PC-3 (cell line): ENCODE measurements around the gene TBC1D2B. TPM values are rescaled to one million over a fixed set of nuclear protein-coding genes. Genes with fewer than 3 reads are reported as not detected.

Source experiments
- ATAC-seq: fragments of 200-7000 bp; cut with Tn5 transposase; 2 replicates; pipeline ENCODE4 v1.9.1; 2020; ENCODE audit warnings: mild to moderate bottlenecking, moderate library complexity
- BruUV-seq: library from RNA; stranded (reverse); fragments of 400-500 nt; replicated peaks from 2 replicates; lab custom pipeline; 2021; lab: Mats Ljungman, UMichigan
- CTCF ChIA-PET: fragments of 300-600 bp; sonication (Branson Sonifier 250); formaldehyde crosslinking; loops from one replicate; lab custom pipeline; 2022; ENCODE audit warnings: antibody characterized with exemption; lab: Charles Lee
- POLR2A ChIA-PET: fragments of 300-600 bp; sonication (Branson Sonifier 250); formaldehyde crosslinking; loops from one replicate; lab custom pipeline; 2022; ENCODE audit warnings: antibody characterized with exemption; ENCODE audit not compliant: unreplicated experiment; lab: Charles Lee
- DNase-seq: peaks from one replicate; pipeline ENCODE4 v3.0.0-alpha.2; 2015
- H2AFZ ChIP-seq: fragments of 300-600 bp; sonication (generic); 2 replicates; pipeline ENCODE4 v1.6.0; 2016; ENCODE audit warnings: antibody characterized with exemption, low read length
- H3F3A ChIP-seq: fragments of 300-600 bp; sonication (generic); one replicate; pipeline ENCODE4 v1.6.0; 2017; ENCODE audit warnings: antibody characterized with exemption, low read length, control low read depth, mild to moderate bottlenecking; ENCODE audit not compliant: unreplicated experiment
- H3K27ac ChIP-seq: fragments of 300-600 bp; sonication (generic); 2 replicates; pipeline ENCODE4 v1.5.1; 2016; ENCODE audit warnings: mild to moderate bottlenecking, low read length
- H3K27me3 ChIP-seq: fragments of 300-600 bp; sonication (generic); 2 replicates; pipeline ENCODE4 v1.6.1; 2016; ENCODE audit warnings: low read length, mixed read lengths
- H3K36me3 ChIP-seq: fragments of 300-600 bp; sonication (generic); 2 replicates; pipeline ENCODE4 v1.6.1; 2016; ENCODE audit warnings: low read depth, mixed run types, low read length, mixed read lengths
- H3K4me1 ChIP-seq: fragments of 300-600 bp; sonication (generic); 2 replicates; pipeline ENCODE4 v1.5.1; 2016; ENCODE audit warnings: low read length; ENCODE audit not compliant: insufficient read depth
- H3K4me2 ChIP-seq: fragments of 300-600 bp; sonication (generic); 2 replicates; pipeline ENCODE4 v1.6.0; 2016; ENCODE audit warnings: low read length
- H3K4me3 ChIP-seq: fragments of 300-600 bp; sonication (generic); 2 replicates; pipeline ENCODE4 v1.5.1; 2016; ENCODE audit warnings: mild to moderate bottlenecking, low read length, mixed read lengths
- H3K79me2 ChIP-seq: fragments of 300-600 bp; sonication (generic); 2 replicates; pipeline ENCODE4 v1.6.1; 2017; ENCODE audit warnings: low read length, mixed read lengths
- H3K9ac ChIP-seq: fragments of 300-600 bp; sonication (generic); 2 replicates; pipeline ENCODE4 v1.6.0; 2016; ENCODE audit warnings: mild to moderate bottlenecking, low read length
- H3K9me2 ChIP-seq: fragments of 300-600 bp; sonication (generic); replicated peaks from 2 replicates; pipeline ENCODE4 v1.6.1; 2016; ENCODE audit warnings: mixed run types, low read length, mixed read lengths
- H3K9me3 ChIP-seq: fragments of 300-600 bp; sonication (generic); 2 replicates; pipeline ENCODE4 v1.6.1; 2016; ENCODE audit warnings: low read length, mixed read lengths
- H4K20me1 ChIP-seq: fragments of 300-600 bp; sonication (generic); 2 replicates; pipeline ENCODE4 v1.6.1; 2016; ENCODE audit warnings: low read length, mixed read lengths
- CTCF ChIP-seq: fragments of 300-600 bp; sonication (generic); conservative IDR thresholded peaks from 2 replicates; pipeline ENCODE4 v1.5.1; 2017; ENCODE audit warnings: antibody characterized with exemption, low read depth, mild to moderate bottlenecking, low read length
- EZH2 ChIP-seq: fragments of 300-600 bp; sonication (generic); IDR thresholded peaks from one replicate; pipeline ENCODE4 v1.6.1; 2017; ENCODE audit warnings: antibody characterized with exemption, mild to moderate bottlenecking, low read length; ENCODE audit not compliant: unreplicated experiment
- EZH2phosphoT487 ChIP-seq: fragments of 300-600 bp; sonication (generic); IDR thresholded peaks from 2 replicates; pipeline ENCODE4 v1.6.1; 2018; ENCODE audit warnings: mild to moderate bottlenecking, antibody characterized with exemption, low read length, borderline replicate concordance
- intact Hi-C: fragments of 100-400 bp; cut with micrococcal nuclease; formaldehyde crosslinking; loops from 2 replicates; pipeline ENCODE4 v1.9.0; 2023
- total RNA-seq: library from RNA; depleted of rRNA; stranded (reverse); fragments of >200 nt; gene quantifications from 2 replicates; pipeline ENCODE4 v1.2.3, GENCODE V29; 2014

Gene TBC1D2B
- total RNA-seq, 1 experiment from 2014 or later, result 19.0 TPM

GRCh38 chr15:78120523-78120922 lies 43.0 kb upstream of the TBC1D2B start:
- CTCF ChIA-PET, result no interaction called here
- Histone ChIP-seq H3K4me1 (no peaks in the 10 kb centered on the region), H3K4me3 (no peak overlapping the region), H3K27ac (no peak overlapping the region), H4K20me1 (no peaks in the 10 kb centered on the region), H3K36me3 (no peaks in the 10 kb centered on the region), H3K27me3 (no peaks in the 10 kb centered on the region), H3K79me2 (no peaks in the 10 kb centered on the region), H3K9me3 (no peaks in the 10 kb centered on the region), H3K4me2 (no peak overlapping the region), H3K9ac (no peak overlapping the region), H3K9me2 (no peaks in the 10 kb centered on the region), H2AFZ (no peak overlapping the region), H3F3A (no peaks in the 10 kb centered on the region)
- DNase-seq (no peak), ATAC-seq (no peak)
- intact Hi-C loops, result no loop called here
- TF ChIP-seq CTCF (no peak), EZH2phosphoT487 (no peak), EZH2 (no peak)
- POLR2A ChIA-PET, result no interaction called here
- no TSS peak for BruUV-seq

GRCh38 chr15:78112551-78112950 lies 35.0 kb upstream of the TBC1D2B start:
- no peaks in the 10 kb centered on the region for H3K4me1 ChIP-seq
- no peaks in the 10 kb centered on the region for H3K9me2 ChIP-seq
- no peaks in the 10 kb centered on the region for H3K9me3 ChIP-seq
- DNase-seq, result no peak
- no peaks in the 10 kb centered on the region for H3F3A ChIP-seq
- POLR2A ChIA-PET, result no interaction called here
- no peak overlapping the region for H3K4me3 ChIP-seq
- BruUV-seq, result no TSS peak
- no peaks in the 10 kb centered on the region for H3K27me3 ChIP-seq
- H3K36me3 ChIP-seq, result no peaks in the 10 kb centered on the region
- CTCF ChIA-PET, result interaction anchor here (2.0 kb wide), 1 partner anchor 83 kb away, joined by 8 read pairs; no protein-coding TSS in a partner anchor
- intact Hi-C loops, result loop anchor here (5.0 kb wide), 1 partner anchor 305 kb away; no protein-coding TSS in a partner anchor
- TF ChIP-seq EZH2phosphoT487, result no peak
- TF ChIP-seq EZH2, result no peak
- no peak for ATAC-seq
- no peak overlapping the region for H3K4me2 ChIP-seq
- H2AFZ ChIP-seq, result no peak overlapping the region
- H3K79me2 ChIP-seq, result no peaks in the 10 kb centered on the region
- H3K9ac ChIP-seq, result no peak overlapping the region
- H3K27ac ChIP-seq, result no peak overlapping the region
- H4K20me1 ChIP-seq, result no peaks in the 10 kb centered on the region

GRCh38 chr15:78111788-78112187 lies 34.3 kb upstream of the TBC1D2B start:
- POLR2A ChIA-PET, result no interaction called here
- intact Hi-C loops, result loop anchor here (5.0 kb wide), 1 partner anchor 306 kb away; no protein-coding TSS in a partner anchor
- no peaks in the 10 kb centered on the region for H3K4me1 ChIP-seq

More at GRCh38 chr15:78111788-78112187, 34.3 kb upstream of the TBC1D2B start:
- Histone ChIP-seq H3K9ac (no peak overlapping the region), H3K9me2 (no peaks in the 10 kb centered on the region), H3K4me2 (no peak overlapping the region), H3K79me2 (no peaks in the 10 kb centered on the region), H3K27me3 (no peaks in the 10 kb centered on the region), H3K4me3 (no peak overlapping the region), H3K36me3 (no peaks in the 10 kb centered on the region), H3K27ac (no peak overlapping the region), H4K20me1 (no peaks in the 10 kb centered on the region), H2AFZ (no peak overlapping the region), H3K9me3 (no peaks in the 10 kb centered on the region), H3F3A (no peaks in the 10 kb centered on the region)
- no peak for DNase-seq
- BruUV-seq, result no TSS peak
- CTCF ChIA-PET, result interaction anchor here (2.0 kb wide), 1 partner anchor 84 kb away, joined by 8 read pairs; no protein-coding TSS in a partner anchor
- ATAC-seq, result no peak
- TF ChIP-seq CTCF, result no peak
- no peak for TF ChIP-seq EZH2
- TF ChIP-seq EZH2phosphoT487, result no peak
